WTC11 (cell line): Measurements from ENCODE around the gene C10orf105. TPM values are rescaled to one million over a fixed set of nuclear protein-coding genes. Genes with fewer than 3 reads are reported as not detected.

Experiments used
- ATAC-seq: fragments of 200-7000 bp; cut with Tn5 transposase; 2 replicates; pipeline ENCODE4 v1.10.0; 2021; ENCODE audit warnings: mild to moderate bottlenecking, moderate library complexity
- CTCF ChIA-PET: fragments of 300-600 bp; sonication (Branson Sonifier 250); formaldehyde crosslinking; loops from one replicate; lab custom pipeline; 2021; ENCODE audit warnings: antibody characterized with exemption; lab: Charles Lee
- POLR2A ChIA-PET: fragments of 350-600 bp; sonication (Branson Sonifier 250); formaldehyde crosslinking; loops from one replicate; lab custom pipeline; 2021; ENCODE audit warnings: antibody characterized with exemption; lab: Charles Lee
- DNase-seq: peaks from one replicate; pipeline ENCODE4 v3.0.0; 2021; ENCODE audit warnings: low spot score
- H3K27ac Mint-ChIP-seq: 2 replicates; pipeline ENCODE4 v1.8.0; 2021; ENCODE audit warnings: mixed read lengths
- H3K27me3 Mint-ChIP-seq: 2 replicates; pipeline ENCODE4 v1.8.0; 2021; ENCODE audit warnings: low read depth, mild to moderate bottlenecking, moderate library complexity, mixed read lengths
- H3K36me3 Mint-ChIP-seq: 2 replicates; pipeline ENCODE4 v1.8.0; 2021; ENCODE audit warnings: mixed read lengths
- H3K4me1 Mint-ChIP-seq: 2 replicates; pipeline ENCODE4 v1.8.0; 2022; ENCODE audit warnings: mixed read lengths
- H3K4me3 Mint-ChIP-seq: 2 replicates; pipeline ENCODE4 v1.8.0; 2021; ENCODE audit warnings: mild to moderate bottlenecking, moderate library complexity, mixed read lengths
- H3K9me3 Mint-ChIP-seq: 2 replicates; pipeline ENCODE4 v1.8.0; 2021; ENCODE audit warnings: mixed read lengths
- AR ChIP-seq: fragments of 250-450 bp; sonication (Bioruptor Pico); IDR thresholded peaks from 2 replicates; pipeline ENCODE4 v1.9.0; 2021; ENCODE audit warnings: mild to moderate bottlenecking
- ARID4B ChIP-seq: sonication (generic); formaldehyde crosslinking; IDR thresholded peaks from 2 replicates; pipeline ENCODE4 v1.8.0; 2023; ENCODE audit warnings: missing genetic modification reagents, mild to moderate bottlenecking, borderline replicate concordance
- ATF1 ChIP-seq: sonication (generic); formaldehyde crosslinking; IDR thresholded peaks from 2 replicates; pipeline ENCODE4 v1.8.1; 2023; ENCODE audit warnings: mild to moderate bottlenecking, moderate library complexity, missing genetic modification reagents
- ATF3 ChIP-seq: sonication (generic); formaldehyde crosslinking; conservative IDR thresholded peaks from 2 replicates; pipeline ENCODE4 v1.8.1; 2022; ENCODE audit warnings: mild to moderate bottlenecking, missing genetic modification reagents
- ATF6 ChIP-seq: sonication (generic); formaldehyde crosslinking; IDR thresholded peaks from 2 replicates; pipeline ENCODE4 v1.8.1; 2023; ENCODE audit warnings: mild to moderate bottlenecking, missing genetic modification reagents
- E2F1 ChIP-seq: sonication (generic); formaldehyde crosslinking; IDR thresholded peaks from 2 replicates; pipeline ENCODE4 v1.8.0; 2022; ENCODE audit warnings: mild to moderate bottlenecking, missing genetic modification reagents
- ETV6 ChIP-seq: sonication (generic); formaldehyde crosslinking; IDR thresholded peaks from 2 replicates; pipeline ENCODE4 v1.8.1; 2022; ENCODE audit warnings: mild to moderate bottlenecking, missing genetic modification reagents
- FOXK1 ChIP-seq: sonication (generic); formaldehyde crosslinking; IDR thresholded peaks from 2 replicates; pipeline ENCODE4 v1.8.0; 2022; ENCODE audit warnings: mild to moderate bottlenecking, moderate library complexity, missing genetic modification reagents
- HMGA2 ChIP-seq: fragments of 250-450 bp; sonication (Bioruptor Pico); IDR thresholded peaks from 2 replicates; pipeline ENCODE4 v1.4.0; 2021; ENCODE audit warnings: mild to moderate bottlenecking, moderate library complexity
- HMGXB4 ChIP-seq: sonication (generic); formaldehyde crosslinking; IDR thresholded peaks from 2 replicates; pipeline ENCODE4 v1.8.1; 2023; ENCODE audit warnings: mild to moderate bottlenecking, moderate library complexity, missing genetic modification reagents
- IRF1 ChIP-seq: sonication (generic); formaldehyde crosslinking; IDR thresholded peaks from 2 replicates; pipeline ENCODE4 v1.8.0; 2023; ENCODE audit warnings: missing genetic modification reagents
- SOX15 ChIP-seq: fragments of 250-450 bp; sonication (Bioruptor Pico); IDR thresholded peaks from 2 replicates; pipeline ENCODE4 v1.9.0; 2021; ENCODE audit warnings: mild to moderate bottlenecking
- ZNF138 ChIP-seq: sonication (generic); formaldehyde crosslinking; conservative IDR thresholded peaks from 2 replicates; pipeline ENCODE4 v1.8.1; 2022; ENCODE audit warnings: mild to moderate bottlenecking, moderate library complexity, missing genetic modification reagents
- ZNF512 ChIP-seq: sonication (generic); formaldehyde crosslinking; IDR thresholded peaks from 2 replicates; pipeline ENCODE4 v1.8.1; 2022; ENCODE audit warnings: missing genetic modification reagents, borderline replicate concordance
- ZSCAN18 ChIP-seq: fragments of 250-450 bp; sonication (Bioruptor Pico); IDR thresholded peaks from 2 replicates; pipeline ENCODE4 v2.1.2; 2022; ENCODE audit warnings: mild to moderate bottlenecking, moderate library complexity
- total RNA-seq: library from RNA; stranded (reverse); gene quantifications from 3 replicates; pipeline ENCODE4 v1.2.3, GENCODE V29; 2021

Gene C10orf105
- total RNA-seq, 1 experiment from 2014 or later: 0.48 TPM

- POLR2A ChIA-PET: no interaction called here
- DNase-seq (no peak), ATAC-seq (peak; percentile 59)
- H3K27me3 Mint-ChIP-seq: no peaks in the 10 kb centered on the region; the same call in 1 of the 2 replicates
- H3K9me3 Mint-ChIP-seq: no peaks in the 10 kb centered on the region
- H3K36me3 Mint-ChIP-seq: no peaks in the 10 kb centered on the region
- TF ChIP-seq IRF1 (CRISPR knock-in tag): no peak
- TF ChIP-seq ARID4B (CRISPR knock-in tag): no peak
- no peak for TF ChIP-seq E2F1 (CRISPR knock-in tag)
- TF ChIP-seq SOX15 (CRISPR knock-in tag): no peak
- TF ChIP-seq ZNF138 (CRISPR knock-in tag): no peak
- no peak for TF ChIP-seq ATF3 (CRISPR knock-in tag)
- TF ChIP-seq ATF6 (CRISPR knock-in tag): no peak
- TF ChIP-seq FOXK1: no peak
- no peak for TF ChIP-seq ZSCAN18 (CRISPR knock-in tag)
- no peak for TF ChIP-seq ZNF512 (CRISPR knock-in tag)
- TF ChIP-seq AR (CRISPR knock-in tag): no peak
- TF ChIP-seq ETV6: no peak
- TF ChIP-seq ATF1: no peak
- no peak for TF ChIP-seq HMGXB4
- TF ChIP-seq HMGA2: no peak
- TF ChIP-seq, all 79 proteins: peak for 0
- H3K4me3 Mint-ChIP-seq: no peak overlapping the region
- peak overlapping the region; percentile 49 for H3K27ac Mint-ChIP-seq
- CTCF ChIA-PET: interaction anchor here (0.6 to 4.6 kb wide), 10 partner anchors 16 to 395 kb away, joined by 3 to 34 read pairs (median 4); partner anchors contain the start of genes CDH23 and SLC29A3
- peaks cover 11% of the 10 kb centered on the region for H3K4me1 Mint-ChIP-seq
These were observed 6.2 kb downstream of the C10orf105 start for GRCh38 chr10:71713135-71714030.
